Neural cell (in vitro differentiated cells): ENCODE measurements around the gene HOXB5. TPM values are rescaled to one million over a fixed set of nuclear protein-coding genes. Genes with fewer than 3 reads are reported as not detected.

ENCODE experiments used
- H2AFZ ChIP-seq: fragments of 200-600, 300-800 bp; sonication (generic), shearing (Covaris generic); 2 replicates; pipeline ENCODE4 v1.6.0; 2014; ENCODE audit warnings: low read depth, mild to moderate bottlenecking, antibody characterized with exemption, low read length, moderate library complexity
- H3F3A ChIP-seq: fragments of 200-600 bp; shearing (Covaris generic); 2 replicates; pipeline ENCODE4 v1.6.1; 2016; ENCODE audit warnings: mild to moderate bottlenecking, moderate library complexity, mixed read lengths, antibody characterized with exemption, low read length; ENCODE audit not compliant: insufficient read depth, poor library complexity, severe bottlenecking
- H3K27ac ChIP-seq: fragments of 200-600, 300-800 bp; sonication (generic), shearing (Covaris generic); 2 replicates; pipeline ENCODE4 v1.5.1; 2014; ENCODE audit warnings: mild to moderate bottlenecking, low read length, moderate library complexity
- H3K27me3 ChIP-seq: fragments of 300-800, 200-600 bp; sonication (generic), shearing (Covaris generic); 2 replicates; pipeline ENCODE4 v1.6.0; 2014; ENCODE audit warnings: mild to moderate bottlenecking, low read depth, low read length, moderate library complexity; ENCODE audit not compliant: insufficient read depth
- H3K36me3 ChIP-seq: fragments of 300-800, 200-600 bp; sonication (generic), shearing (Covaris generic); 2 replicates; pipeline ENCODE4 v1.5.1; 2014; ENCODE audit warnings: mild to moderate bottlenecking, antibody characterized with exemption, low read length, moderate library complexity; ENCODE audit not compliant: insufficient read depth
- H3K4me2 ChIP-seq: fragments of 300-800, 200-600 bp; sonication (generic), shearing (Covaris generic); 2 replicates; pipeline ENCODE4 v1.6.0; 2014; ENCODE audit warnings: mild to moderate bottlenecking, low read length
- H3K4me3 ChIP-seq: fragments of 300-800, 200-600 bp; sonication (generic), shearing (Covaris generic); 2 replicates; pipeline ENCODE4 v1.5.1; 2014; ENCODE audit warnings: mild to moderate bottlenecking, low read length, moderate library complexity
- H3K79me2 ChIP-seq: fragments of 200-600 bp; shearing (Covaris generic); replicated peaks from 2 replicates; pipeline ENCODE4 v1.6.0; 2014; ENCODE audit warnings: mild to moderate bottlenecking, low read length, moderate library complexity; ENCODE audit not compliant: insufficient read depth
- H3K9ac ChIP-seq: fragments of 300-800, 200-600 bp; sonication (generic), shearing (Covaris generic); 2 replicates; pipeline ENCODE4 v1.6.1; 2016; ENCODE audit warnings: mild to moderate bottlenecking, low read length, mixed read lengths
- H3K9me2 ChIP-seq: fragments of 200-600 bp; shearing (Covaris generic); 2 replicates; pipeline ENCODE4 v1.6.1; 2016; ENCODE audit warnings: mild to moderate bottlenecking, low read length, mixed read lengths; ENCODE audit not compliant: insufficient read depth
- H3K9me3 ChIP-seq: fragments of 200-600, 300-800 bp; sonication (generic), shearing (Covaris generic); 2 replicates; pipeline ENCODE4 v1.6.1; 2016; ENCODE audit warnings: mild to moderate bottlenecking, mixed run types, low read length, moderate library complexity, mixed read lengths
- H4K20me1 ChIP-seq: fragments of 200-600 bp; shearing (Covaris generic); 2 replicates; pipeline ENCODE4 v1.6.1; 2016; ENCODE audit warnings: mild to moderate bottlenecking, mixed run types; ENCODE audit not compliant: insufficient read depth
- EP300 ChIP-seq: fragments of 450-650 bp; conservative IDR thresholded peaks from 2 replicates; pipeline ENCODE4 v1.6.1; 2014; ENCODE audit warnings: antibody characterized with exemption, mild to moderate bottlenecking, moderate library complexity; ENCODE audit not compliant: poor library complexity, severe bottlenecking
- EZH2 ChIP-seq: fragments of 200-600, 300-800 bp; shearing (Covaris generic), sonication (generic); IDR thresholded peaks from 2 replicates; pipeline ENCODE4 v1.6.1; 2014; ENCODE audit warnings: antibody characterized with exemption, low read length, borderline replicate concordance, mild to moderate bottlenecking; ENCODE audit not compliant: insufficient read depth, poor library complexity, severe bottlenecking
- MXI1 ChIP-seq: fragments of 450-650 bp; conservative IDR thresholded peaks from 2 replicates; pipeline ENCODE4 v1.6.1; 2014; ENCODE audit warnings: antibody characterized with exemption, mild to moderate bottlenecking; ENCODE audit not compliant: poor library complexity, severe bottlenecking
- POLR2AphosphoS5 ChIP-seq: IDR thresholded peaks from 2 replicates; pipeline ENCODE4 v1.6.1; 2012
- SMC3 ChIP-seq: fragments of 450-650 bp; conservative IDR thresholded peaks from 2 replicates; pipeline ENCODE4 v1.6.1; 2014; ENCODE audit warnings: antibody characterized with exemption, mild to moderate bottlenecking, moderate library complexity; ENCODE audit not compliant: poor library complexity
- TAF1 ChIP-seq: IDR thresholded peaks from 2 replicates; pipeline ENCODE4 v1.6.1; 2012; ENCODE audit warnings: low read depth
- polyA plus RNA-seq: library from polyadenylated mRNA; depleted of rRNA; stranded (reverse); fragments of >200 nt; gene quantifications from 2 replicates; pipeline ENCODE4 v1.2.3, GENCODE V29; 2014
- TF ChIP-seq, protein P1 (sequence below): fragments of 450-650 bp; IDR thresholded peaks from 2 replicates; pipeline ENCODE4 v1.5.1; 2014; ENCODE audit warnings: antibody characterized with exemption, mild to moderate bottlenecking, moderate library complexity; ENCODE audit not compliant: poor library complexity, severe bottlenecking

The HOXB5 gene
- polyA plus RNA-seq, 1 donor from 2014 or later = not detected

DNA sequence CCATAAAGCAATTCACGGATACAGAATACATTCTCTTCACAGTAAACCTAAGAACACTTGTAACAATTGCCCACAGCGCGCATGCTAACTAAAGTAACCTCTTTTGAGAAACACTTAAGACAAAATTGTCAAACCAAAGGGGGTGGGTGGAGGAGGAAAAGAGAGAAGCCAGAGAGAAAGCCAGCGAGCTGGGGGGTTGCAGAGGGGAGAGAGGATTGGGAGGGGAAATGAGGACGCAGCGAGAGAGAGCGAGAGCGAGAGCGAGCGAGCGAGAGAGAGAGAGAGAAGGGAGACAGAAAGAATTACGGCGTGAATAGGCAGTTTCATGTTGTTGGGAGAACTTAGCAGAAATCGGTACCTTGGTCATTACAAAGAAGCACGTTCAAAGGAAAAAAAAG lies 18.9 kb upstream of the HOXB5 start:
- no peaks in the 10 kb centered on the region for H3F3A ChIP-seq
- H4K20me1 ChIP-seq = no peaks in the 10 kb centered on the region
- H3K4me2 ChIP-seq = no peak overlapping the region
- H3K27me3 ChIP-seq = peaks cover 99% of the 10 kb centered on the region
- H3K4me3 ChIP-seq = no peak overlapping the region
- H3K36me3 ChIP-seq = no peaks in the 10 kb centered on the region
- no peak overlapping the region for H3K9ac ChIP-seq
- TF ChIP-seq TAF1 = no peak
- TF ChIP-seq EZH2 = peak; percentile 53
- H2AFZ ChIP-seq = no peak overlapping the region
- no peak overlapping the region for H3K27ac ChIP-seq
- H3K9me2 ChIP-seq = no peaks in the 10 kb centered on the region
- H3K79me2 ChIP-seq = no peaks in the 10 kb centered on the region
- H3K9me3 ChIP-seq = peaks cover 7% of the 10 kb centered on the region

DNA sequence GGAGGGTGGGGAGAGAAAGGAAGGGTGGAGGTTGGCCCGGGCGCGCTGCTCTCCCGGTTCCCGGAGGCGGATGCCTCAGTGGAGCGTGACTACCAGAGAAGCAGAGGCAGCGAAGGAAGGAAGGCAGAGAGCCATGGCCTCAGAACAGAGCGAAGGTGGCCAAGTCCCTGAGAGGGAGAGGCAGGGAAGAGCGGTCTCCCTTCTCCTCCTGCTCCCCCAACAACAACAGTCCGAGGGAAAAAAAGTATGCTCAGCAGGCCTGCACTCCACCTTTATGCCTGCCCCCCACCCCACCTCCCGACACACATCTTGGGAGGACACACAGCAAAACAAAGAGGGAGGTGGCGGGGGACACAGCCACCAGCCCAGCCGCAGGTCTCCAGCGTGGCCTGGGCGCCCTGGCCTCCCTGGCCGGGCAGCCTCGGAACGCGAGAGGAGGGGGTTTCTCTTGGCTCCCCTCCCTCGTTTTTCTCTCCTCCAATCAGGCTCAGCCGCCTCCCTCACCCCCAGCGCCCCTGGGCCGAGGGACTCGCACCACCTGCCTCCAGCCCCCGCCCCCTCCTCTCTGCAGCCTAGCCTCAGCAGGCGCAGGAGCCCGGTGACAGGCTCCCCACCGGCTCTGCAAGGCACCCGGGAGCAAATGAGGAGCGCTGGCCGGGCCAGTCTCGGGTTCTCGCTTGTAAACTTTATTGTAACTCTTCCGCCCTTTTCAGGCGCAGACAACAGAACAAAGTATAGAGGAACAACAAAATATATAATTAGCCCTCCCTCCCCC lies 18.3 kb upstream of the HOXB5 start:
- H3K4me3 ChIP-seq = no peak overlapping the region
- H3F3A ChIP-seq = no peaks in the 10 kb centered on the region
- no peaks in the 10 kb centered on the region for H3K36me3 ChIP-seq
- peaks cover 7% of the 10 kb centered on the region for H3K9me3 ChIP-seq
- no peak overlapping the region for H2AFZ ChIP-seq
- H3K9me2 ChIP-seq = no peaks in the 10 kb centered on the region
- TF ChIP-seq, protein P1, sequence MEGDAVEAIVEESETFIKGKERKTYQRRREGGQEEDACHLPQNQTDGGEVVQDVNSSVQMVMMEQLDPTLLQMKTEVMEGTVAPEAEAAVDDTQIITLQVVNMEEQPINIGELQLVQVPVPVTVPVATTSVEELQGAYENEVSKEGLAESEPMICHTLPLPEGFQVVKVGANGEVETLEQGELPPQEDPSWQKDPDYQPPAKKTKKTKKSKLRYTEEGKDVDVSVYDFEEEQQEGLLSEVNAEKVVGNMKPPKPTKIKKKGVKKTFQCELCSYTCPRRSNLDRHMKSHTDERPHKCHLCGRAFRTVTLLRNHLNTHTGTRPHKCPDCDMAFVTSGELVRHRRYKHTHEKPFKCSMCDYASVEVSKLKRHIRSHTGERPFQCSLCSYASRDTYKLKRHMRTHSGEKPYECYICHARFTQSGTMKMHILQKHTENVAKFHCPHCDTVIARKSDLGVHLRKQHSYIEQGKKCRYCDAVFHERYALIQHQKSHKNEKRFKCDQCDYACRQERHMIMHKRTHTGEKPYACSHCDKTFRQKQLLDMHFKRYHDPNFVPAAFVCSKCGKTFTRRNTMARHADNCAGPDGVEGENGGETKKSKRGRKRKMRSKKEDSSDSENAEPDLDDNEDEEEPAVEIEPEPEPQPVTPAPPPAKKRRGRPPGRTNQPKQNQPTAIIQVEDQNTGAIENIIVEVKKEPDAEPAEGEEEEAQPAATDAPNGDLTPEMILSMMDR = no peak
- TF ChIP-seq EZH2 = no peak
- no peak for TF ChIP-seq POLR2AphosphoS5
- H3K27me3 ChIP-seq = peaks cover 99% of the 10 kb centered on the region
- no peaks in the 10 kb centered on the region for H3K79me2 ChIP-seq
- no peaks in the 10 kb centered on the region for H4K20me1 ChIP-seq
- no peak overlapping the region for H3K27ac ChIP-seq
- H3K9ac ChIP-seq = no peak overlapping the region
- H3K4me2 ChIP-seq = no peak overlapping the region

DNA sequence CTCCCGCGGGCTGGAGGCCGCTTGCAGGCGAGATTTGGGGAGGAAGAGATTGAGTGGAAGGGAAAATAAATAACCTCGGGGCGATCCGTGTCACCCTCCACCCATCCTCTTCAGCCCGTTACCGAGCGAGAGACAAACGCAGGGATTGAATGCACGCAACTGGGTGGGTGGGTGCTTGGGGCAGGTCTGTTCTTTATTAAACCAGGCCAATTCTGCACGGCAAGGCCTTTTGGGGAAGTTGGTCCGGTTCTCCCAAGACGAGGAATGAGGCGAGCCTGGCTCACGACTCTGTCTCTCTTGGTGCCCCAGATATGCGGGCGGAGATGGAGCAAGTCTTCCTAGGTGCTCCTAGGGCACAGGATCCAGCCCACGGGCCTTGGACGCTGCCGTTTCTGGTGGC lies 17.6 kb upstream of the HOXB5 start:
- Histone ChIP-seq H3K4me2 (no peak overlapping the region), H3K36me3 (no peaks in the 10 kb centered on the region), H3K9me2 (no peaks in the 10 kb centered on the region), H4K20me1 (no peaks in the 10 kb centered on the region), H3K79me2 (no peaks in the 10 kb centered on the region), H3K27ac (no peak overlapping the region), H3K9ac (no peak overlapping the region), H3K27me3 (peaks cover 99% of the 10 kb centered on the region), H3K9me3 (peaks cover 7% of the 10 kb centered on the region), H3K4me3 (no peak overlapping the region), H2AFZ (no peak overlapping the region), H3F3A (no peaks in the 10 kb centered on the region)
- TF ChIP-seq EZH2 (no peak), MXI1 (no peak), EP300 (no peak), SMC3 (no peak)
- TF ChIP-seq, protein P1 = no peak
